Mucosa of stomach (tissue), 1 donor: ENCODE measurements around the gene GPC6.

ENCODE experiments used
- H3K27me3 ChIP-seq: one replicate; pipeline ENCODE4 v1.7.0; 2013; ENCODE audit warnings: mild to moderate bottlenecking, low read length; ENCODE audit not compliant: control insufficient read depth, insufficient read depth
- H3K36me3 ChIP-seq: one replicate; pipeline ENCODE4 v1.7.0; 2013; ENCODE audit warnings: low read length; ENCODE audit not compliant: control insufficient read depth, insufficient read depth
- H3K4me1 ChIP-seq: one replicate; pipeline ENCODE4 v1.7.0; 2013; ENCODE audit warnings: mild to moderate bottlenecking, low read length; ENCODE audit not compliant: control insufficient read depth, insufficient read depth
- H3K4me3 ChIP-seq: one replicate; pipeline ENCODE4 v1.7.0; 2013; ENCODE audit warnings: low read length
- H3K9ac ChIP-seq: one replicate; pipeline ENCODE4 v1.7.0; 2013; ENCODE audit warnings: mild to moderate bottlenecking, low read length, moderate library complexity
- H3K9me3 ChIP-seq: one replicate; pipeline ENCODE4 v1.7.0; 2013; ENCODE audit warnings: mild to moderate bottlenecking, low read length, moderate library complexity; ENCODE audit not compliant: control insufficient read depth
- donor health status: Pancreatic carcinoma.

The GPC6 gene

DNA sequence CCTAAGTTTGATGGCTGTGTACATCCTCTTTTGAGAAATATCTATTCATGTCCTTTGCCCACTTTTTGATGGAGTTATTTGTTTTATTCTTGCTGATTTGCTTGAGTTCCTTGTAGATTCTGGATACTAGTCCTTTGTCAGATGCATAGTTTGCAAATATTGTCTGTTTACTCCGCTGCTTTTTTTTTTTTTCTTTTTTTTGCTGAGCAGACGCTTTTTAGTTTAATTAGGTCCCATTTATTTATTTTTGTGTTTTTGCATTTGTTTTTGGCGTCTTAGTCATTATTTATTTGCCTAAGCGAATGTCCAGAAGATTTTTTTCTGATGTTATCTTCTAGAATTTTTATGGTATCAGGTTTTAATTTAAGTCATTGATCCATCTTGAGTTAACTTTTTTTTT lies 114.9 kb downstream of the GPC6 start:
- no peaks in the 10 kb centered on the region for H3K9me3 ChIP-seq
- H3K36me3 ChIP-seq: no peaks in the 10 kb centered on the region
- H3K9ac ChIP-seq: no peak overlapping the region
- no peaks in the 10 kb centered on the region for H3K4me1 ChIP-seq
- H3K4me3 ChIP-seq: no peak overlapping the region
- H3K27me3 ChIP-seq: no peaks in the 10 kb centered on the region

DNA sequence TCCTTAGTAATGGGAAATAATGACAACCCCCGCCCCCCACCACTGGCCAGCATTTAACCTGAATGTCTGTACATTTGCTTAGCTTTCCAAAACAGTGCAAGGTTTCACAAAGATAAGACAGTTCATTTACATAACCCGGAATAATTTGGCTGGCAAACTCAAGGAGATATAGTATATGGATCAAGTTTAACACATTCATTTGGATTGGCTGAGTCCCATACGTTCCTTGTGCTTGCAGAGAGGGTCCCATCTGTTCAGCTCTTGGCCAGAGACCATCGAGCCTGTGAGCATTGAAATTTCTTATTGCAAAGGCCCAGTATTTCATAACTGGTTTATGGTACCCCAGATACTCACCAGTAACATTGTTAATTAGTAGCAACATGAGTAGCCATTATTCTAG lies 116.5 kb downstream of the GPC6 start:
- Histone ChIP-seq H3K4me1 (no peaks in the 10 kb centered on the region), H3K9ac (no peak overlapping the region), H3K27me3 (no peaks in the 10 kb centered on the region), H3K4me3 (no peak overlapping the region), H3K9me3 (no peaks in the 10 kb centered on the region), H3K36me3 (no peaks in the 10 kb centered on the region)

DNA sequence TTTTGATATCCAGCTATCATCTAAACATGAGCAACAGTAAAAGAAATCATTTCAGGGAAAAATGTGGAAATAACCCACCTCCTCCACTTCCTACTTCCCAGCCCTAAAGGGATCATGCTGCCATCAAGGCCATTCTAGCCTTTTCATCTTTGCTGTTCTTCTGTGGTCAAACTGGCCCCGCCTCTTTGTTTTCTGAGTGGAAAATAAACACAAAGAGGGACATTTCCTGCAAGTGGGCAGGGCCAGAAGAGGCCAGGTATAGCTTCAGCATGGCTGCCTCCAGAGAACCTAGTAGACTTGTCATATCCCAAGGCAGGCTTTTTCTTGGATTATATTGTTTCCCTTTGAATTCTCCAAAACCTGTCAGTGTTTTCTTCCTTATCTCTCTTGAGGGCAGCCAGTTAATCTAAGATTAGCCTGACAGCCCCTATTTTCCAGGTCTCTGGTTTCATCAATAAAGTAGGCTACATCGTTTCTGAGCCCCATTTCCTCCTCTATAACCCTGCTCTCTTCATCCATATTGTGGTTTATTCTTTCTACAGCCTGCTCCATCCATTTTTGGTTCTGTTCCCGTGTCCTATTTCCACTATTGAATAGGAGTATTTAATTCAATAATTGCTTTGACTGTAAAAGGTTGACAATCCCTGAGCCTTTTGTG lies 117.6 kb downstream of the GPC6 start:
- H3K9ac ChIP-seq: no peak overlapping the region
- H3K9me3 ChIP-seq: no peaks in the 10 kb centered on the region
- H3K4me3 ChIP-seq: no peak overlapping the region
- no peaks in the 10 kb centered on the region for H3K27me3 ChIP-seq
- no peaks in the 10 kb centered on the region for H3K4me1 ChIP-seq
- H3K36me3 ChIP-seq: no peaks in the 10 kb centered on the region

DNA sequence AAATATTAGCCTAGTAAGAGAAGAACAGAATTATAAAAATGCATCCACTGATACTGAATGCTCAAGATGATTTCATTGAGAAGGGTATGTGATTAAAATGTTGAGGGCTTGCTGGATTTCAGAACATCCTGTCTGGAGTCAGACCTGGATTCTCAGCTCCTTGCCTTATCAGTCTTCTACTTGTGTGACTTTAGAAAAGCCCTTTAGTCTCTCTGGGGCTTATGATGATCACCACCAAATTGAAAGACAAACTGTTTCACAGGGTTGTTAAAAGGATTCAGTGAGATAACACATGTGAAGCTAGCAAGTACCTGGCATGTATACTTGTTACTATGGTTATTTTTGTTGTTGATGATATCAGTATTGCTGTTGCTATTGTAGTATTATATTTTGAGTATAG lies 118.4 kb downstream of the GPC6 start:
- no peaks in the 10 kb centered on the region for H3K9me3 ChIP-seq
- no peaks in the 10 kb centered on the region for H3K4me1 ChIP-seq
- no peak overlapping the region for H3K4me3 ChIP-seq
- H3K36me3 ChIP-seq: no peaks in the 10 kb centered on the region
- H3K9ac ChIP-seq: no peak overlapping the region
- H3K27me3 ChIP-seq: no peaks in the 10 kb centered on the region

DNA sequence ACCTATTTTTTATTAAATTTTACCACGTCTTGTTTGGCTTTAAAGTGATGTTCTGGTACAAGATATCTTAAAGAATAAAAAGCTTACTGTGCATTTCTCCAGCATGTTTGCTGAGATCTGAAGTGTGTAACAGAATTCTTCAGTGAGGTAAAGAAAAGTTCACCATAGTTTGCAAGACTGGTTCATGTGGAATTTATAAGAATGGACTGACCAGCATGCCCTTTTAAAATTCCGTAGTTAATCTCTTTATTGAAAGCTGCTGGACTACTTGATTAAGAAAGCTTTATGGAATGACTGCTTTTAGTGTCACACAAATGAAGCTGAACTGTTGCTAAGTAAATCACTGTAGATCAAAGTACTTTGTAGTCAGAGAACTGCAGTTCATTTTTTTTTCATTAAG lies 119.2 kb downstream of the GPC6 start:
- no peaks in the 10 kb centered on the region for H3K4me1 ChIP-seq
- no peaks in the 10 kb centered on the region for H3K36me3 ChIP-seq
- H3K4me3 ChIP-seq: no peak overlapping the region
- H3K27me3 ChIP-seq: no peaks in the 10 kb centered on the region
- no peaks in the 10 kb centered on the region for H3K9me3 ChIP-seq
- no peak overlapping the region for H3K9ac ChIP-seq

DNA sequence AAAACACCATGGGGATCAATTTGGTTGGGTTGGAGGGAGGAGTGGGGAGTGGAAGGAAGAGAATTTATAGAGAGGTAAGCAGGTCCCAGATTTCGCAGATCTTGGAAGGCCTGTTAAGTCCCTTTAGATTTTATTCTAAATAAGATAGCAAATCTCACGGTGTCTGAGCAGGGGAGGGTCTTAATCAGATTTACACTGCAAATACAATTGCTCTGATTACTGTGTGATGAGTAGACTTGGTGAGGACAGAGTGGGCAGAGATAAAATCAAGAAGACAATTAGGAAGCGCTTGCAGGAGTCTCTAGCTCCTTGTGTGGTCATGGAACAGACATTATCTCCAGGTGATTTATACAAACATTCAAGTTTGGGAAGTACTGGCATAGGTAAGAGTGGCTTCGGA lies 126.0 kb downstream of the GPC6 start:
- Histone ChIP-seq H3K27me3 (no peaks in the 10 kb centered on the region), H3K4me1 (no peaks in the 10 kb centered on the region), H3K9ac (no peak overlapping the region), H3K9me3 (no peaks in the 10 kb centered on the region), H3K36me3 (no peaks in the 10 kb centered on the region), H3K4me3 (no peak overlapping the region)

DNA sequence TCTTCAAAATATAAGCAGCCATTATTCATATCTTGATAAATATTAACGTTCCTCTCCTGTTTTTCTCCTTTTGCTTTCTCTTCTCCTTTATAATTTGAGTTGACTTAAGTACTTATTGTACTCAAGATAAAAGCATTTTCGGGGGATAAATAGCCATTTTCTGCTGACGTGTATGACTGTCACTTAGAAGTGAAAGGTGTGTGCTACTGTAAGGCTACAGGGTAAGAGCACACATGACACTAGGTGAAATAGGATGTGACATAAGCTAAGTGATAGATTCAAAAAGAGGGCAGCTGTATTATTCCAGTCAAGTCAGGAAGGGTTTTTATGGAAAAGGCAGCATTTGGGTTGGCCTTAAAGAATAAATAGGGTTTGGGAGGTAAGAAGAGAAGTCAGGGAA lies 128.5 kb downstream of the GPC6 start:
- Histone ChIP-seq H3K36me3 (no peaks in the 10 kb centered on the region), H3K9ac (no peak overlapping the region), H3K4me1 (no peaks in the 10 kb centered on the region), H3K27me3 (no peaks in the 10 kb centered on the region), H3K9me3 (no peaks in the 10 kb centered on the region), H3K4me3 (no peak overlapping the region)

DNA sequence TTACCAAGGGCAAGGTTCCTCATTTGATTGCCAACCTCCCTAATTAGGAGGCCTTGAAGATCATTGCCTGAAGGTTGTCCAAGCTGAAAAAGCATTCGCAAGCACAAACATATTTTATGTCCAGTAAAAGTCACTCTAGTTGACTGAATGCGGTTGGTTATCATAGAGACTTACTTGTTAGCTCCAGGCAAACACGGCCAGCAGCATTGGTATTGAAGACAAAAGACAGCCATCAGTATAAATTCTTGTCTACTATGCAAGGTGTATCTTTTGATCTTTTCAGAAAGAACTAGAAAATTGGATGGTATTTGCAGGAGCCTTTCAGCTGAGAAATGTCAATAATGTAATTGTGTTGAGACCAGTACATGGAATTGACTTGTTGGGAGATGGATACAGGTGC lies 129.9 kb downstream of the GPC6 start:
- H3K36me3 ChIP-seq: no peaks in the 10 kb centered on the region
- H3K4me3 ChIP-seq: no peak overlapping the region
- H3K9me3 ChIP-seq: no peaks in the 10 kb centered on the region
- H3K9ac ChIP-seq: no peak overlapping the region
- no peaks in the 10 kb centered on the region for H3K4me1 ChIP-seq
- no peaks in the 10 kb centered on the region for H3K27me3 ChIP-seq

DNA sequence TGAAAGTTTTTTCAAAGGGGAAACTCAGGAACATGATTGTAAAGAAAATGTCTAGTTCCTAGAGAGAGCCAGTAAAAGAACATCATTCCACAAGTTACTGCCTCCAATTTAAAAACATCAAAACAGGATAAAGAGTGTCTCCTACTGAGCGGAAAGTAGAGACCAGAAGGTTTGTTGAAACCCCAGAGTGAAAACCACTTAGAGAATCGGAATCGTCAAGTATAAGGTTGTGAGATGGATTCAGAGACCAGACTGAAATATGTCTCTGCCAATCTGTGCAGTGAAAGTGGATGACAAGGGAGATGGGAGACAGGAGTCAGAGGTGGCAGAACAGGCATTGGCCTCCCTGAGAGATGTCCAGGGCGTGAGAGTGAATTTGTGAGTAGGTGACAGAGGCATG lies 133.4 kb downstream of the GPC6 start:
- Histone ChIP-seq H3K27me3 (no peaks in the 10 kb centered on the region), H3K36me3 (no peaks in the 10 kb centered on the region), H3K4me3 (no peak overlapping the region), H3K9me3 (no peaks in the 10 kb centered on the region), H3K4me1 (no peaks in the 10 kb centered on the region), H3K9ac (no peak overlapping the region)

DNA sequence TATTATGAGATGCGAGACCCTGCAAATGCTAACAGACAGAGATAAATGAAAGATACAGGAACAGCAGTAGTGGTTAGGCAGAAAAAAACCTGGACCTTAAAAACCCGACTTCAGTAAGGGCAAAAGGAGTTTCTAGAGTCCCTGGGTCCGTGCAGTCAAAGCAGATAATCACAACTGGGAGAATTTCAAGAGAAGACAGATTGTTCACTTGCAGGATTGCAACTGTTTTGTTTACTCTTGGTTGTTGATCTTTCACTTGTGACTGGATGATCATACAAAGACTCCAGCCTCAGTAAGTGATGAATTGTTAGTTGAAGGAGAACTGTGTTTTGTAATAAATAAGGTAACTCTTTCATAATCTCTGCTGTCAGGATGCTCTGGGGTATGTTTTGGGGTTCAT lies 135.1 kb downstream of the GPC6 start:
- H3K27me3 ChIP-seq: no peaks in the 10 kb centered on the region
- no peaks in the 10 kb centered on the region for H3K36me3 ChIP-seq

DNA sequence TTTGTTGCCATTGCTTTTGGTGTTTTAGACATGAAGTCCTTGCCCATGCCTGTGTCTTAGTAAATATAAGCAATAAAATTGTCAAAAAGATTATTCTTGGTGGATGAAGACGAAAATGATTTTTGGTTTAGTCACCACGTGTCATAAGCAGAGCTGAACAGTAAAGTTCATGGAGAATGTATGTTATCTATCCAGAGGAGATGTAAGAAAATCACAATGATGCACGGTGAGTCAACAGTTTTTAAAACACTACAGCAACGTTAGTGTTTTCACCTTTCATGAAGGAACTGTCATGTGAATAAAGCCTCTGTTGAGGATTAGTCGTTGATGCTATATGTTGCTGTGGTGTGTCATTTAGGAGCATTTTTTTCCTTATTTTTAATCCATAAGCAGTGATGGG lies 137.6 kb downstream of the GPC6 start:
- no peaks in the 10 kb centered on the region for H3K27me3 ChIP-seq
- no peaks in the 10 kb centered on the region for H3K36me3 ChIP-seq
- H3K9ac ChIP-seq: no peak overlapping the region
- H3K9me3 ChIP-seq: no peaks in the 10 kb centered on the region
- no peaks in the 10 kb centered on the region for H3K4me1 ChIP-seq
- no peak overlapping the region for H3K4me3 ChIP-seq

More for the DNA sequence above, 135.1 kb downstream of the GPC6 start:
- no peak overlapping the region for H3K4me3 ChIP-seq
- no peaks in the 10 kb centered on the region for H3K4me1 ChIP-seq
- no peaks in the 10 kb centered on the region for H3K9me3 ChIP-seq
- H3K9ac ChIP-seq: no peak overlapping the region

DNA sequence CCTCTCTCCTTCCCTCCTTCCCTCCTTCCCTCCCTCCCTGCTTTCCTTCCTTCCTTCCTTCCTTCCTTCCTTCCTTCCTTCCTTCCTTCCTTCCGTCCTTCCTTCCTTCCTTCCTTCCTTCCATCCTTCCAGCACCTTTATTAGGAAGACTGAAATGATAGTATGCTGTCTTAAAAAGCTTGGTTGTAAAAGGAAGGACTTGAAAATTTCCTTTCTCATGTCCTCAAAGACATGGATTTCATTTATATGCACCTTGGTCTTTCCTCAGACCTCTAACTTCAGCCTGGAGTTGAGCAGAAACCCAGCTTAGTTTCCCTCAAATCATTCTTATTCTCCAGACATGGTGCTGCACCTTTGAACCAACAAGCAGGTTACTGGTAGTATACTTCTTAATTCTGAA lies 141.7 kb downstream of the GPC6 start:
- no peak overlapping the region for H3K9ac ChIP-seq
- no peaks in the 10 kb centered on the region for H3K4me1 ChIP-seq
- H3K9me3 ChIP-seq: no peaks in the 10 kb centered on the region
- no peaks in the 10 kb centered on the region for H3K36me3 ChIP-seq
- H3K4me3 ChIP-seq: no peak overlapping the region
- H3K27me3 ChIP-seq: no peaks in the 10 kb centered on the region

DNA sequence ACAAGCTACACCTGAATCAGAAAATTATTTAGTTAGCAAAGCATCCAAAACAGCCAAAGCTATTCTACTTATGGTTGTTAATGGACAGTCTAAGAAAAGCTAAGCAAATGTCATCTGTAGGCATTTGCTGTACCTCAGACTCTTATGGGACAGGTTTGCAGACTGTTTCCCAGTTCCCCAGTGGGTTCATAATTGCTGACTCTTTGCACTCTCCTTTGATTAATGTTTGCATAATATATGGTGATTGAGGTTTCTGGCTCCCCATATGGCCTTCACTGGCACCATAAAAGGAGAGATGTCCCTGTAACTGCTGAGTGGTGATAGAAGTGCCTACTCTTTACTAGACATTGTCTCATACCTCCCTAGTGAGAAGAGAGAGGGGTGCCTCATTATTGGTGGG lies 142.1 kb downstream of the GPC6 start:
- H3K27me3 ChIP-seq: no peaks in the 10 kb centered on the region
- H3K4me3 ChIP-seq: no peak overlapping the region

More for the DNA sequence above, 142.1 kb downstream of the GPC6 start:
- Histone ChIP-seq H3K4me1 (no peaks in the 10 kb centered on the region), H3K9ac (no peak overlapping the region), H3K36me3 (no peaks in the 10 kb centered on the region), H3K9me3 (no peaks in the 10 kb centered on the region)
